A673 (cell line): ENCODE results near the gene CCN5.

ENCODE experiments used
- CTCF ChIP-seq: fragments of 300-800, 200-600 bp; sonication (generic); conservative IDR thresholded peaks from 2 replicates; pipeline ENCODE4 v1.5.1; 2017; ENCODE audit warnings: low read depth, mild to moderate bottlenecking, antibody characterized with exemption, low read length, moderate library complexity, mixed read lengths
- EZH2 ChIP-seq: fragments of 200-600 bp; sonication (generic); IDR thresholded peaks from 2 replicates; pipeline ENCODE4 v1.6.1; 2017; ENCODE audit warnings: borderline replicate concordance, low read depth, mild to moderate bottlenecking, mixed read lengths, antibody characterized with exemption, low read length; ENCODE audit not compliant: poor library complexity, severe bottlenecking

DNA sequence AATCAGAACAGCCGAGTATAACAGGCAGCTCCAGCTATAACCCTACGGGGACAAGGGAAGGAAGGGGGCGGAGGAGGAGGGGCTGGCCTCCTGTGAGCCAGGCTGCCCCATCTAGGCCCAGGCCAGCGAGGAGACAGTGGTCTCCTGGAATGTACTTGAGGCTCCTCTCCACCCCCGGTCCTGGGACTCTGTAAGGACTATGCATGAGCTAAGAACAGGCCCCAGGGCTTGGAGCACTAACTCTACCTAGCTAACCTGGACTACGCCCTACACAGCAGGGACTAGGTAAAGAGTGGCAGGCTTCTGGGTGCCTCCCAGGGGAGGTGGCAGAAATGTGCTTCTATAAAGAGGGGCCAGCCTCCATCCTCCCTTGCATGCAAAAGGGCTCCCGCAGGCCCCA is 39.4 kb downstream of the CCN5 start:
- TF ChIP-seq CTCF: no peak
- no peak for TF ChIP-seq EZH2
